IMR-90 (cell line): Measurements from ENCODE around the gene SF3A2. TPM values are rescaled to one million over a fixed set of nuclear protein-coding genes. Genes with fewer than 3 reads are reported as not detected.
"Not testable (repeated sequence)": the region's sequence is repeated elsewhere in the genome, so short reads cannot be mapped to it uniquely, and the experiment has no call there.

ENCODE experiments used
- ATAC-seq: fragments of 200-7000 bp; cut with Tn5 transposase; 2 replicates; pipeline ENCODE4 v1.9.1; 2020; ENCODE audit warnings: low read depth, mild to moderate bottlenecking, moderate library complexity
- BruUV-seq: library from RNA; stranded (reverse); fragments of 400-500 nt; replicated peaks from 2 replicates; lab custom pipeline; 2021; lab: Mats Ljungman, UMichigan
- CTCF ChIA-PET: fragments of 300-600 bp; formaldehyde crosslinking; extraction: SDS; loops from one replicate; lab custom pipeline; 2021; ENCODE audit warnings: antibody characterized with exemption; lab: Yijun Ruan, JAX
- POLR2A ChIA-PET: fragments of 300-600 bp; sonication (Branson Sonifier 250); formaldehyde crosslinking; loops from one replicate; lab custom pipeline; 2022; ENCODE audit warnings: antibody characterized with exemption; ENCODE audit not compliant: unreplicated experiment; lab: Charles Lee
- DNase-seq: peaks from one replicate; pipeline ENCODE4 v3.0.0; 2013
- H2AFZ ChIP-seq: replicated peaks from 2 replicates; pipeline ENCODE3; 2013; ENCODE audit warnings: low read length, mild to moderate bottlenecking; ENCODE audit not compliant: poor library complexity
- H2AK5ac ChIP-seq: 2 replicates; pipeline ENCODE4 v1.6.1; 2013; ENCODE audit warnings: low read depth, low read length, inconsistent platforms
- H2AK9ac ChIP-seq: replicated peaks from 2 replicates; pipeline ENCODE3; 2013; ENCODE audit warnings: mild to moderate bottlenecking, low read depth, low read length, moderate library complexity; ENCODE audit not compliant: poor library complexity
- H2BK120ac ChIP-seq: 2 replicates; pipeline ENCODE4 v1.6.1; 2013; ENCODE audit warnings: low read depth, low read length, inconsistent platforms
- H2BK15ac ChIP-seq: 3 replicates; pipeline ENCODE4 v1.6.1; 2013; ENCODE audit warnings: low read depth, low read length, inconsistent platforms
- H2BK20ac ChIP-seq: 2 replicates; pipeline ENCODE4 v1.6.1; 2013; ENCODE audit warnings: low read depth, mild to moderate bottlenecking, inconsistent platforms, low read length, moderate library complexity
- H2BK5ac ChIP-seq: 2 replicates; pipeline ENCODE4 v1.6.1; 2013; ENCODE audit warnings: mild to moderate bottlenecking, low read depth, low read length, inconsistent platforms; ENCODE audit not compliant: poor library complexity, severe bottlenecking
- H3K14ac ChIP-seq: replicated peaks from 2 replicates; pipeline ENCODE4 v1.6.1; 2013; ENCODE audit warnings: low read depth, low read length, inconsistent platforms
- H3K18ac ChIP-seq: 2 replicates; pipeline ENCODE4 v1.6.1; 2013; ENCODE audit warnings: low read depth, low read length, control low read depth
- H3K23ac ChIP-seq: 2 replicates; pipeline ENCODE4 v1.6.1; 2013; ENCODE audit warnings: low read depth, low read length, inconsistent platforms
- H3K27ac ChIP-seq: 2 replicates; pipeline ENCODE4 v1.5.1; 2013; ENCODE audit warnings: mild to moderate bottlenecking, control low read depth, low read length; ENCODE audit not compliant: insufficient read depth
- H3K27me3 ChIP-seq: 2 replicates; pipeline ENCODE4 v1.6.1; 2013; ENCODE audit warnings: low read length; ENCODE audit not compliant: control insufficient read depth, insufficient read depth
- H3K36me3 ChIP-seq: 2 replicates; pipeline ENCODE4 v1.6.1; 2013; ENCODE audit warnings: low read length, mixed read lengths; ENCODE audit not compliant: control insufficient read depth, insufficient read depth
- H3K4ac ChIP-seq: 2 replicates; pipeline ENCODE4 v1.6.1; 2013; ENCODE audit warnings: low read depth, low read length, inconsistent platforms
- H3K4me1 ChIP-seq: 2 replicates; pipeline ENCODE4 v1.6.1; 2013; ENCODE audit warnings: low read length, mixed read lengths; ENCODE audit not compliant: control insufficient read depth, insufficient read depth
- H3K4me2 ChIP-seq: 2 replicates; pipeline ENCODE4 v1.6.1; 2013; ENCODE audit warnings: low read depth, mild to moderate bottlenecking, control low read depth, low read length, moderate library complexity
- H3K4me3 ChIP-seq: 2 replicates; pipeline ENCODE4 v1.5.1; 2013; ENCODE audit warnings: low read depth, mild to moderate bottlenecking, control low read depth, low read length, moderate library complexity; ENCODE audit not compliant: insufficient read depth
- H3K56ac ChIP-seq: 2 replicates; pipeline ENCODE4 v1.6.1; 2013; ENCODE audit warnings: low read length, inconsistent platforms; ENCODE audit not compliant: insufficient read depth; ENCODE audit errors: extremely low read depth
- H3K79me1 ChIP-seq, 2 experiments: 2 replicates each; pipeline ENCODE4 v1.6.1; 2013; ENCODE audit warnings: low read length in 2 of 2, inconsistent platforms in 1 of 2, low read depth in 1 of 2
- H3K9ac ChIP-seq: 2 replicates; pipeline ENCODE4 v1.6.1; 2013; ENCODE audit warnings: low read depth, low read length, control low read depth
- H3K9me1 ChIP-seq: 2 replicates; pipeline ENCODE4 v1.6.1; 2013; ENCODE audit warnings: low read length, inconsistent platforms; ENCODE audit not compliant: insufficient read depth
- H3K9me3 ChIP-seq: 2 replicates; pipeline ENCODE4 v1.6.1; 2013; ENCODE audit warnings: low read length; ENCODE audit not compliant: control insufficient read depth, insufficient read depth
- H4K20me1 ChIP-seq: 2 replicates; pipeline ENCODE4 v1.6.1; 2013; ENCODE audit warnings: low read length, inconsistent platforms; ENCODE audit not compliant: insufficient read depth
- H4K5ac ChIP-seq: 2 replicates; pipeline ENCODE4 v1.6.1; 2013; ENCODE audit warnings: mild to moderate bottlenecking, low read depth, low read length, control low read depth
- H4K8ac ChIP-seq, 2 experiments: 2 replicates each; pipeline ENCODE4 v1.6.1; 2013; ENCODE audit warnings: low read depth in 2 of 2, low read length in 2 of 2, control low read depth in 1 of 2, inconsistent platforms in 1 of 2
- H4K91ac ChIP-seq: 2 replicates; pipeline ENCODE4 v1.6.1; 2013; ENCODE audit warnings: low read depth, low read length, inconsistent platforms; ENCODE audit not compliant: insufficient read depth
- WGBS, 2 experiments: methylation state at CpG; one replicate each; pipeline versions ENCODE4 v1.1.5 to v1.1.7; 2013; ENCODE audit warnings: missing lambda C conversion rate in 2 of 2; ENCODE audit not compliant: insufficient read length in 1 of 2; ENCODE audit errors: extremely low coverage in 2 of 2; 5-methylcytosine and 5-hydroxymethylcytosine counted together
- dilution Hi-C: fragments of 300-500 bp; cut with HindIII; formaldehyde crosslinking; loops from one replicate; pipeline ENCODE4 v1.14.3; 2018; ENCODE audit warnings: low sequenced_read_pairs; ENCODE audit not compliant: unreplicated experiment
- in situ Hi-C: fragments of 300-500 bp; cut with MboI; formaldehyde crosslinking; loops from 3 replicates; pipeline ENCODE4 v1.14.3; 2019; ENCODE audit warnings: low sequenced_read_pairs, inconsistent platforms, mixed read lengths
- intact Hi-C: fragments of 100-400 bp; cut with micrococcal nuclease; formaldehyde crosslinking; loops from 2 replicates; pipeline ENCODE4 v1.10.0; 2022
- polyA plus RNA-seq, 3 experiments: library from polyadenylated mRNA; depleted of rRNA; stranded (reverse); fragments of >200 nt; gene quantifications; 2 replicates each; pipeline ENCODE4 v1.2.3, GENCODE V29; 2012; ENCODE audit warnings: low replicate concordance in 1 of 3
- total RNA-seq: library from RNA; depleted of rRNA; stranded (reverse); fragments of >200 nt; gene quantifications from 2 replicates; pipeline ENCODE4 v1.2.3, GENCODE V29; 2012

The SF3A2 gene
- total and polyA plus RNA-seq, 2 of the 4 experiments (the other 2 are of a cell fraction), result 4.8 to 34.5 TPM

GRCh38 chr19:2200624-2201294 lies 35.9 kb upstream of the SF3A2 start:
- DNase-seq, intact Hi-C loops, H3K14ac ChIP-seq, H3K18ac ChIP-seq, H2BK120ac ChIP-seq, H4K8ac ChIP-seq, H3K56ac ChIP-seq, H3K4ac ChIP-seq, H3K4me2 ChIP-seq, in situ Hi-C loops, H3K4me1 ChIP-seq, H2BK20ac ChIP-seq, H2AFZ ChIP-seq, POLR2A ChIA-PET, H4K91ac ChIP-seq, H3K27ac ChIP-seq, H3K23ac ChIP-seq, CTCF ChIA-PET, H3K9ac ChIP-seq, H3K27me3 ChIP-seq, H2AK9ac ChIP-seq, H3K4me3 ChIP-seq, H2BK5ac ChIP-seq, dilution Hi-C loops, H4K5ac ChIP-seq, H2BK15ac ChIP-seq, H3K9me3 ChIP-seq, ATAC-seq, BruUV-seq: not testable (repeated sequence)
- peaks cover 45% of the 10 kb centered on the region for H4K20me1 ChIP-seq
- WGBS, 2 experiments, result 92 to 99% methylated on average over 21 to 27 of the region's 50 CpGs
- peaks cover 45% of the 10 kb centered on the region for H3K36me3 ChIP-seq
- H2AK5ac ChIP-seq, result peak overlapping the region; percentile 78; the same call in 1 of the 2 replicates
- peaks cover 20 to 88% of the 10 kb centered on the region in 2 experiments for H3K79me1 ChIP-seq
- H3K9me1 ChIP-seq, result peaks cover 11% of the 10 kb centered on the region
